Type B pancreatic cell (in vitro differentiated cells): ENCODE results near the gene JMJD6. TPM values are rescaled to one million over a fixed set of nuclear protein-coding genes. Genes with fewer than 3 reads are reported as not detected.
"Not testable (repeated sequence)": the region's sequence is repeated elsewhere in the genome, so short reads cannot be mapped to it uniquely, and the experiment has no call there.

Experiments
- DNase-seq: peaks from one replicate; pipeline ENCODE4 v3.0.0; 2021; ENCODE audit warnings: mixed read lengths; ENCODE audit not compliant: unreplicated experiment; ENCODE audit errors: extremely low spot score
- H3K27ac Mint-ChIP-seq: 2 replicates; pipeline ENCODE4 v1.8.0; 2021; ENCODE audit warnings: mild to moderate bottlenecking, mixed read lengths
- H3K27me3 Mint-ChIP-seq: 2 replicates; pipeline ENCODE4 v1.8.0; 2021; ENCODE audit warnings: mixed read lengths
- H3K36me3 Mint-ChIP-seq: 2 replicates; pipeline ENCODE4 v1.8.0; 2021; ENCODE audit warnings: mixed read lengths
- H3K4me1 Mint-ChIP-seq: one replicate; pipeline ENCODE4 v1.8.0; 2021; ENCODE audit warnings: mixed read lengths; ENCODE audit not compliant: unreplicated experiment
- H3K4me3 Mint-ChIP-seq: 2 replicates; pipeline ENCODE4 v1.8.0; 2021; ENCODE audit warnings: mild to moderate bottlenecking, mixed read lengths
- H3K9me3 Mint-ChIP-seq: 2 replicates; pipeline ENCODE4 v1.8.0; 2021; ENCODE audit warnings: mixed read lengths
- total RNA-seq: library from RNA; stranded (reverse); gene quantifications from 2 replicates; pipeline ENCODE4 v1.2.1, GENCODE V29; 2021; ENCODE audit warnings: low replicate concordance
- TF ChIP-seq, protein P1 (sequence below): fragments of 200-600 bp; sonication (generic); conservative IDR thresholded peaks from 2 replicates; pipeline ENCODE4 v1.5.0; 2021; ENCODE audit warnings: antibody characterized with exemption, mild to moderate bottlenecking

JMJD6 gene
- total RNA-seq, 1 donor from 2014 or later: 23.6 TPM

DNA sequence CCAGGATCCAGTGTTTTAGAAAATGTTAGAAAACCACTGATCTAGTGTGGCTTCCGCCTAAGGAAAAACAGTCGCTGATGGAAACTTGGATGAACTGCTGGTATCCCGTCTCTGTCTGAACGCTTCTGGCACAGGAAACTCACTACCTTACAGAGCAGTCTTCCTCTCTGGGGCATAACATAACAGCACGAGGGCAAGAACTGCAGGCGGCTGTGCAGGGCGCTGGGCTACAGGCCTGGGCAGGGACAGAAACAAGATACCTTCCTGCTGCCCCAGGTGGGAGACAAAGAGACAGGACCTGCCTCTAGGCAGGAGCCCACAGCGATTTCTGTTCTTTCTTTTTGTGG lies 26.2 kb downstream of the JMJD6 start:
- no peak for DNase-seq
- peak overlapping the region; percentile 79 for H3K27ac Mint-ChIP-seq
- H3K36me3 Mint-ChIP-seq: no peaks in the 10 kb centered on the region
- H3K9me3 Mint-ChIP-seq: no peaks in the 10 kb centered on the region
- H3K27me3 Mint-ChIP-seq: no peaks in the 10 kb centered on the region
- peaks cover 48% of the 10 kb centered on the region for H3K4me1 Mint-ChIP-seq
- TF ChIP-seq, protein P1, sequence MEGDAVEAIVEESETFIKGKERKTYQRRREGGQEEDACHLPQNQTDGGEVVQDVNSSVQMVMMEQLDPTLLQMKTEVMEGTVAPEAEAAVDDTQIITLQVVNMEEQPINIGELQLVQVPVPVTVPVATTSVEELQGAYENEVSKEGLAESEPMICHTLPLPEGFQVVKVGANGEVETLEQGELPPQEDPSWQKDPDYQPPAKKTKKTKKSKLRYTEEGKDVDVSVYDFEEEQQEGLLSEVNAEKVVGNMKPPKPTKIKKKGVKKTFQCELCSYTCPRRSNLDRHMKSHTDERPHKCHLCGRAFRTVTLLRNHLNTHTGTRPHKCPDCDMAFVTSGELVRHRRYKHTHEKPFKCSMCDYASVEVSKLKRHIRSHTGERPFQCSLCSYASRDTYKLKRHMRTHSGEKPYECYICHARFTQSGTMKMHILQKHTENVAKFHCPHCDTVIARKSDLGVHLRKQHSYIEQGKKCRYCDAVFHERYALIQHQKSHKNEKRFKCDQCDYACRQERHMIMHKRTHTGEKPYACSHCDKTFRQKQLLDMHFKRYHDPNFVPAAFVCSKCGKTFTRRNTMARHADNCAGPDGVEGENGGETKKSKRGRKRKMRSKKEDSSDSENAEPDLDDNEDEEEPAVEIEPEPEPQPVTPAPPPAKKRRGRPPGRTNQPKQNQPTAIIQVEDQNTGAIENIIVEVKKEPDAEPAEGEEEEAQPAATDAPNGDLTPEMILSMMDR: no peak
- peak overlapping the region; percentile 75 for H3K4me3 Mint-ChIP-seq

DNA sequence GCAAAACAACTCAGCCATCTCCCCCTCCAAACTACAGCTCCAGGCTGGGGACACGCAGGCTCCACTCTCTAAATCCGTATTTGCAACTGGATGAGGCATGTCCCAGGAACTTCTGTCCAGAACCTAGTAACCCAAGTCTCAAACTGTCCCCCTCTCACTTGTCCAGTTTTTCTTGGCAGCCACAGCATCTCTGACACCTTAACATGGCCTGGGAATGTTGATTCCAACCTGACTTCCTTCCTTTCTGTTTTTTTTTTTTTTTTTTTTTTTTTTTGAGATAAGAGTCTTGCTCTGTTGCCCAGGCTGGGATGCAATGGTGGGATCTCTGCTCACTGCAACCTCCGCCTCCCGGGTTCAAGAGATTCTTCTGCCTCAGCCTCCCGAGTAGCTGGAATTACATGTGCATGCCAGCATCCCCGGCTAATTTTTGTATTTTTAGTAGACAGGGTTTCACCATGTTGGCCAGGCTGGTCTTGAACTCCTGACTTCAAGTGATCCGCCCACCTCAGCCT lies 27.9 kb downstream of the JMJD6 start:
- not testable (repeated sequence) for H3K27me3 Mint-ChIP-seq, H3K4me3 Mint-ChIP-seq, H3K27ac Mint-ChIP-seq, H3K36me3 Mint-ChIP-seq, H3K9me3 Mint-ChIP-seq, DNase-seq
- peaks cover 45% of the 10 kb centered on the region for H3K4me1 Mint-ChIP-seq

DNA sequence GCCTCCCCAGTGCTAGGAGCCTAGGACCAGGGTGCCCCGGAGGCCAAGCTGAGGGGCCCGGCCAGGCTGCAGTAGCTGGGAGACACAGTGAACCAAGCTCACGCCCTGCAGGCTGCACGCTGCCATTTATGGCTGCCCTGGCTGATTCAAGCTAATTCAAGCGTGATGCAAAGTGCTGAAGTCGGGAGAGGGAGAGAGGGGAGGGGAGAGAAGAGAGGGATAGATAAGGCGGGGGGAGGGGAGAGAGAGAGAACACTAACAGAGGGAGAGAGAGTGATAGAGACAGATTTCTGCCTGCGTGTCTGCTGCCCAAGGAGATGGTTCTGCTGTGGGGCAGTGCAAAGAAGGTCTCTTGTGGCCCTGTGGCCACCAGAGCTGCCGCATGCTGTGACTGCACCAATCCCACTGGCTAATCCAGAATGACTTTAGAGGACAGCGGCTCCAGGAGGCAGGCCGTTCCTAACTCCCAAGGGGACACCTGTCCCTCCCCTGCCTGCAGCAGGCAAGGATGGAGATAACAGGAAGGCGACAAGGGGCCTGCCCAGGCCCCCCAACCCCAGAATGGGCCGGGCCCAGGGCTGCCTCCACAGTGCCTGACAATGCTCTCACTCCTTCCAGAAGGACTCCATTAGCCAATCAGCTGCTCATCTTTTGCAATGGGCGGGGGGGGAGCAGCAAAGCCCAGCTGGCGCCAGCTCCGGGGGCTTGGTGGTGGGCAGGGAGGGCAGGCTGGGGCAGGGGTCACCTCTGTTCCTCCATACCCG lies 28.5 kb downstream of the JMJD6 start:
- Mint-ChIP-seq H3K27me3 (no peaks in the 10 kb centered on the region), H3K4me3 (no peak overlapping the region), H3K27ac (peak overlapping the region; percentile 59), H3K9me3 (no peaks in the 10 kb centered on the region), H3K36me3 (no peaks in the 10 kb centered on the region), H3K4me1 (peaks cover 42% of the 10 kb centered on the region)
- TF ChIP-seq, protein P1: no peak
- no peak for DNase-seq

DNA sequence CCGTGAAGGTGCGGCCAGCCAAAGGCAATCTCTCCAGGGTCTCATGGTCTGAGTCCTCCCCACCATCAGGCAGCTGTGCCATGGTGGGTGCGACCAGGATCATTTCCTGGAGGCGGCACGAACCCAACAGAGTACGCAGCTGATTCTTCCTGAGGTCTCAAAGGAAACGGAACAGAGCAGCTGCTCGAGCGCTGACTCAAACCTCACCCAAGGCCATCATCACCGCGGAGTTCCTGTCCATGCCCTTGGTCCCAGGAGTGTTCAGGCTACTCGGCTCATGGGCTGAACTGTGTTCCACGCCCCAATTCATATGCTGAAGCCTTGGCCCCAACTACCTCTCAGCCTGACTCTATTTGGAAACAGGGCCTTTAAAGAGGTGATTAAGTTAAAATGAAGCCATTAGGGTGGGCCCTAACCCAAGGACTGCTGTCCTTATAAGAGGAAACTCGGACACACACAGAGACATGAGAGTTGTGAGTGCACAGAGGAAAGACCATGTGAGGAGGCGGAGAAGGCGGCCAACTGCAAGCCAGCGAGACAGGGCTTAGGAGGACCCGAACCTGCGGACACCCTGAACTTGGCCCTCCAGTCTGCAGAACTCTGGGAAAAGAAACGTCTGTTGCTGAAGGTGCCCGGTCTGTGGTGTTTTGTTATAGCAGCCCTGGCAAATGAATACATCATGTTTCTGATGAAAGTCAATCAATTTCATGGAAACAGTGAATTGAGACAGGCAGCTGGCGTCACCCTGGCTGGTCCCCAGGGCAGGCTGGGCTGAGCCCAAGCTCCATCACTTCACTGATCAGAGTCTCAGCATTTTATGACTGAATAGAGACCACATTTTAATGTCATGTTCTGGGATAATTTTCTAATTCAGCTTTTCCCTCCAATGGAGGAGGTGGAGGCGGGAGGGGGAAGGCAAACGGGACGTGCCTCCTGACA lies 29.4 kb downstream of the JMJD6 start:
- Mint-ChIP-seq H3K4me3 (no peak overlapping the region), H3K27me3 (no peaks in the 10 kb centered on the region)

DNA sequence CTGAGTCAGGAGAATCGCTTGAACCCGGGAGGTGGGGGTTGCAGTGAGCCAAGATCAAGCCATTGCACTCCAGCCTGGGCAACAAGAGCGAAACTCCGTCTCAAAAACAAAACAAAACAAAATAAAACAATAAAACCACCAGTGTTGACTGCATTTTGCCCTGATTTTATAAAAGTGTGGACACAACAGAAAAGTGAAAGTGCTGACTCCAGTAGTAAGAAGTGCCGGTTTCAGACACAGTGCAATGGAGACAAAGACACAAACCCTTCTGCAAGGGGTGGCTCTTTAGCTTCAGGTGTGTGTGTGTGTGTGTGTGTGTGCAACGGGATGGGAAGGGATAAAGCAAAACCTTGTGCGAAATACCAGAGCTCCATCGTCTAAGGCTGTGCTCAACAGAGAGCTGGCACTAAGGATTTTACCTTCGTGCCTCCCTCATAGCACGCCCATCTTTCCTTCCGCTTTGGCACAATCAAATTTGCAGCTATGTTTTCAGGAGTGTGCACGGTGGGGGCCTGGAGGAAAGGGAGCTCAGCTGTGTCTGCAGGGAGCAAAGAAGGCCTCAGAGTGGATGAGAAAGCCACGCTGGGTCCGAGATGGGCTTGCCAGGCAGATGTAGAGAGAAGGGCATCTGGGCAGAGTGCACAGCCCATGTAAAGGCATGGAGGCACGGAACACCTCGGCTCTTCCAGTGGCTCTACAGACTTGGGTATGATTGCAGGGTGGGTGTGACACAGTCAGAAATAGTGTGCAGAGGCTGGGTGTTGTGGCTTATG lies 31.2 kb downstream of the JMJD6 start:
- peaks cover 6% of the 10 kb centered on the region for H3K36me3 Mint-ChIP-seq
- DNase-seq: no peak
- no peaks in the 10 kb centered on the region for H3K9me3 Mint-ChIP-seq
- H3K4me3 Mint-ChIP-seq: no peak overlapping the region
- TF ChIP-seq, protein P1: no peak
- H3K27ac Mint-ChIP-seq: no peak overlapping the region
- peaks cover 37% of the 10 kb centered on the region for H3K4me1 Mint-ChIP-seq
- H3K27me3 Mint-ChIP-seq: no peaks in the 10 kb centered on the region

More for the DNA sequence above, 29.4 kb downstream of the JMJD6 start:
- no peak for DNase-seq
- Mint-ChIP-seq H3K4me1 (peaks cover 42% of the 10 kb centered on the region), H3K36me3 (no peaks in the 10 kb centered on the region), H3K27ac (peak overlapping the region; percentile 59), H3K9me3 (no peaks in the 10 kb centered on the region)
- TF ChIP-seq, protein P1: no peak
